Spleen (tissue), 11 donors: ENCODE results near the gene CUL3. TPM values are rescaled to one million over a fixed set of nuclear protein-coding genes. Genes with fewer than 3 reads are reported as not detected.

Source experiments
- DNase-seq: peaks from one replicate; pipeline ENCODE4 v3.0.0-alpha.2; 2020
- H3K27ac ChIP-seq, 8 donors: fragments of 200-600 bp; sonication (generic) in 7 of 8; 1 replicate in 4 of 8; 2 replicates in 4 of 8; pipeline versions ENCODE4 v1.5.0 to v1.8.0; 2016 to 2021; ENCODE audit warnings: inconsistent platforms in 4 of 8, mild to moderate bottlenecking in 4 of 8, moderate library complexity in 1 of 8
- H3K27me3 ChIP-seq, 7 donors: fragments of 200-600 bp; sonication (generic) in 6 of 7; replicated peaks in 1 of 7; 1 replicate in 4 of 7; 2 replicates in 3 of 7; pipeline versions ENCODE4 v1.5.0 to v1.8.0; 2016 to 2021; ENCODE audit warnings: inconsistent platforms in 3 of 7, mild to moderate bottlenecking in 1 of 7
- H3K36me3 ChIP-seq, 6 donors: fragments of 200-600 bp; sonication (generic) in 5 of 6; 1 replicate in 4 of 6; 2 replicates in 2 of 6; pipeline versions ENCODE4 v1.5.0 to v1.8.0; 2016 to 2021; ENCODE audit warnings: inconsistent platforms in 2 of 6
- H3K4me1 ChIP-seq, 6 donors: fragments of 200-600 bp; sonication (generic) in 5 of 6; 1 replicate in 3 of 6; 2 replicates in 3 of 6; pipeline versions ENCODE4 v1.5.0 to v1.8.0; 2016 to 2021; ENCODE audit warnings: inconsistent platforms in 3 of 6
- H3K4me3 ChIP-seq, 8 donors: fragments of 200-600 bp; sonication (generic) in 7 of 8; 1 replicate in 4 of 8; 2 replicates in 4 of 8; pipeline versions ENCODE4 v1.5.0 to v1.8.0; 2016 to 2021; ENCODE audit warnings: inconsistent platforms in 4 of 8, mild to moderate bottlenecking in 4 of 8, moderate library complexity in 2 of 8
- H3K9me3 ChIP-seq, 8 donors: fragments of 200-600 bp; sonication (generic) in 7 of 8; 1 replicate in 4 of 8; 2 replicates in 4 of 8; pipeline versions ENCODE4 v1.5.0 to v1.8.0; 2016 to 2021; ENCODE audit warnings: inconsistent platforms in 4 of 8
- POLR2A ChIP-seq, 3 donors: fragments of 450-650 bp; IDR thresholded peaks; one replicate each; pipeline ENCODE4 v1.5.1; 2017; ENCODE audit warnings: antibody characterized with exemption in 3 of 3, mild to moderate bottlenecking in 1 of 3
- POLR2AphosphoS5 ChIP-seq, 3 donors: sonication (generic); formaldehyde crosslinking; IDR thresholded peaks; one replicate each; pipeline ENCODE4 v1.5.1; 2017; ENCODE audit warnings: antibody characterized with exemption in 3 of 3
- WGBS, 5 donors: extraction: QIAGEN DNeasy Blood & Tissue Kit in 3 of 5; methylation state at CpG; one replicate each; pipeline versions ENCODE4 v1.1.5 to v1.1.7; 2013 to 2018; 5-methylcytosine and 5-hydroxymethylcytosine counted together
- intact Hi-C: fragments of 100-400 bp; cut with DNase I; formaldehyde crosslinking; loops from one replicate; pipeline ENCODE4 v1.15.0; 2023; ENCODE audit warnings: low total_unique reads
- polyA plus RNA-seq, 3 donors: library from polyadenylated mRNA; stranded (reverse); fragments of 200-250 nt; gene quantifications; one replicate each; pipeline ENCODE4 v1.2.1, GENCODE V29; 2013
- total RNA-seq, 7 donors: library from RNA; depleted of rRNA in 3 of 7; stranded (reverse); fragments of >200 nt in 3 of 7; fragmentation: NEBNext Ultra II Directional in 4 of 7; extraction: Animal tissue kit (Norgen Biotek cat#: 25700) in 4 of 7; gene quantifications; one replicate each; pipeline versions ENCODE4 v1.1.0 to v1.2.1, GENCODE V29; 2016 to 2021
- TF ChIP-seq, protein P1 (sequence below), 11 experiments: fragments of 200-600 bp in 7 of 11; fragments of 450-650 bp in 4 of 11; sonication (generic) in 4 of 11; IDR thresholded peaks in 8 of 11; conservative IDR thresholded peaks in 3 of 11; 1 replicate in 7 of 11; 2 replicates in 4 of 11; pipeline versions ENCODE4 v1.4.0 to v1.8.0; 2016 to 2021; ENCODE audit warnings: antibody characterized with exemption in 11 of 11, inconsistent platforms in 4 of 11, mild to moderate bottlenecking in 1 of 11
- donor health status: healthy with polysubstance abuse.
- donor health status: DM: no; HTN: no; CAD: no; lungs with moderate emphysema.
- donor health status: DM: no; HTN: no; CAD: no.
- donor health status: Bipolar disorder and iron deficiency.
- donor health status: healthy.
- donor health status: DM: no; HTN: no; CAD: no.
- donor health status: DM: yes; HTN: yes; CAD: no.

CUL3 gene
- total and polyA plus RNA-seq, 10 donors: 66.0 to 99.7 (median 83.6) TPM

DNA sequence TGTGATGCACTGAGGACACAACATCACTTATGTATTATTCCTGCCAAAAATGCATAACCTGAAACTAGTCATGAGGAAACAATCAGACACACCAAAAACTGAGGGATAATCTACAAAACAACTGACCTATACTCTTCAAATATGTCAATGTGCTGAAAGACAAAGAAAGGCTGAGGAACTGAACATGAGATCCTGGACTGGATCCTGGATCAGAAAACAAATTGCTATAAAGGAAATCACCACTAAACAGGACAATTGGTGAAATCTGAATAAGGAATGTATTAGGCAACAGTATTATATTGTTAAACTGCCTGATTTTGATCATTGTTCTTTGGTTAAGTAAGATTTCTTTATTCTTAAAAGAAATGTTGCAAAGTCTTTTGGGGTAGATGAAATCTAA lies 28.8 kb downstream of the CUL3 start:
- H3K27me3 ChIP-seq: no peaks in the 10 kb centered on the region
- peaks cover 0 to 28% (median 1%) of the 10 kb centered on the region in 6 donors for H3K36me3 ChIP-seq
- no peaks in the 10 kb centered on the region for H3K9me3 ChIP-seq
- H3K4me3 ChIP-seq: no peak overlapping the region
- DNase-seq: no peak
- H3K27ac ChIP-seq: no peak overlapping the region
- peaks cover 4 to 80% (median 23%) of the 10 kb centered on the region in 6 donors for H3K4me1 ChIP-seq
- intact Hi-C loops: no loop called here
- TF ChIP-seq POLR2A (IDR thresholded peaks at IDR 0.05): no peak
- TF ChIP-seq, protein P1, sequence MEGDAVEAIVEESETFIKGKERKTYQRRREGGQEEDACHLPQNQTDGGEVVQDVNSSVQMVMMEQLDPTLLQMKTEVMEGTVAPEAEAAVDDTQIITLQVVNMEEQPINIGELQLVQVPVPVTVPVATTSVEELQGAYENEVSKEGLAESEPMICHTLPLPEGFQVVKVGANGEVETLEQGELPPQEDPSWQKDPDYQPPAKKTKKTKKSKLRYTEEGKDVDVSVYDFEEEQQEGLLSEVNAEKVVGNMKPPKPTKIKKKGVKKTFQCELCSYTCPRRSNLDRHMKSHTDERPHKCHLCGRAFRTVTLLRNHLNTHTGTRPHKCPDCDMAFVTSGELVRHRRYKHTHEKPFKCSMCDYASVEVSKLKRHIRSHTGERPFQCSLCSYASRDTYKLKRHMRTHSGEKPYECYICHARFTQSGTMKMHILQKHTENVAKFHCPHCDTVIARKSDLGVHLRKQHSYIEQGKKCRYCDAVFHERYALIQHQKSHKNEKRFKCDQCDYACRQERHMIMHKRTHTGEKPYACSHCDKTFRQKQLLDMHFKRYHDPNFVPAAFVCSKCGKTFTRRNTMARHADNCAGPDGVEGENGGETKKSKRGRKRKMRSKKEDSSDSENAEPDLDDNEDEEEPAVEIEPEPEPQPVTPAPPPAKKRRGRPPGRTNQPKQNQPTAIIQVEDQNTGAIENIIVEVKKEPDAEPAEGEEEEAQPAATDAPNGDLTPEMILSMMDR (IDR thresholded peaks at IDR 0.05 in 8 of 11, conservative IDR thresholded peaks at IDR 0.05 in 3 of 11): no peak
- no peak for TF ChIP-seq POLR2AphosphoS5 (IDR thresholded peaks at IDR 0.05)

DNA sequence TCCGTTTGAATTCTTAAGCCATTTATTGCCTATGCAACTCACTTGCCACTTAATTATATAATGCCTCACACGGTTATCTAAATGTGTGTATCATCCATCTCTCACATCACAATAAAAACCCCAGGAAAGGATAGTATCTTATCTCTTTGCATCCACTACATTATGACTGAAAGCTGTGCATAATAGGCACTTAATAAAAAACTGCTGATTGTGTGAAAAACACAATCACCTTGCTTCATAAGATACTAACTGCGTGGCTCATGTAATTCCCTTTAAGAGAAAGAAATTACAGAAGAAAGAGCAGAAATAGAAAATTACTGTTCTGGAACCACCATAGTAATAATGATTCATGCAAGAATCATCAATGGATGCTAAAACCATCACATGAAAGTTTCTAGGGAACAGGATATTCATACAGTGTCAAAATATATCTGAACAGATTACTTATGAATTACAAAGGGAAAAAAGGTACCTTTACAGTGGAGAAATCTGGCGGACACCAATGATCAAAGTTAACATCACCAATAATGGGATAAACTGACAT lies 29.3 kb downstream of the CUL3 start:
- WGBS, 5 donors: 87 to 97% (median 95%) methylated on average over 4 of the region's 4 CpGs

DNA sequence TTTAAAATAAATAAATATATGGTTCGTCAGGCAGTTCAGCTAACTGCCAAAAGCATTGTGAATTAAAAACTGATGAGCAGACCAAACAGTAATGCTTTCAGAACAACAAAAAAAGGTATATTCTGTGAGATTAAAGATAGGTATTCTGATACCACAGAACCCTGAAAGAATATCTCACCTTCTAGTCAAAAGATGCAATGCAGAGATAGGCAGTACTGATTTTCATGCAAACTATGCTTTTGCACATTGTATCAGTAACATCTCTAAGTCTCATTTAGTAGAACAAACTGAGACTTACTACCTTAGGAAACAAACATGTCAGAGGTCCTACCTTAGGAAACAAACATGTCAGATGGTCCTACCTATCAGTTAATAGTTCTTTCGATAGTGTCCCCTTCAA lies 32.4 kb downstream of the CUL3 start:
- no peaks in the 10 kb centered on the region for H3K9me3 ChIP-seq
- H3K36me3 ChIP-seq: peaks cover 0 to 28% (median 1%) of the 10 kb centered on the region in 6 donors
- intact Hi-C loops: no loop called here
- peaks cover 0 to 58% (median 7%) of the 10 kb centered on the region in 6 donors for H3K4me1 ChIP-seq
- DNase-seq: no peak
- no peaks in the 10 kb centered on the region for H3K27me3 ChIP-seq
- no peak for TF ChIP-seq POLR2A (IDR thresholded peaks at IDR 0.05)
- no peak for TF ChIP-seq POLR2AphosphoS5 (IDR thresholded peaks at IDR 0.05)
- TF ChIP-seq, protein P1 (IDR thresholded peaks at IDR 0.05 in 8 of 11, conservative IDR thresholded peaks at IDR 0.05 in 3 of 11): no peak
- WGBS, 5 donors: 95 to 98% (median 97%) methylated on average over 2 of the region's 2 CpGs
- H3K4me3 ChIP-seq: no peak overlapping the region
- H3K27ac ChIP-seq: no peak overlapping the region

More for the DNA sequence above, 29.3 kb downstream of the CUL3 start:
- no peak for DNase-seq
- H3K9me3 ChIP-seq: no peaks in the 10 kb centered on the region
- peaks cover 0 to 75% (median 18%) of the 10 kb centered on the region in 6 donors for H3K4me1 ChIP-seq
- no peak for TF ChIP-seq POLR2A (IDR thresholded peaks at IDR 0.05)
- no peak for TF ChIP-seq POLR2AphosphoS5 (IDR thresholded peaks at IDR 0.05)
- TF ChIP-seq, protein P1 (IDR thresholded peaks at IDR 0.05 in 8 of 11, conservative IDR thresholded peaks at IDR 0.05 in 3 of 11): no peak
- intact Hi-C loops: no loop called here
- H3K27ac ChIP-seq: no peak overlapping the region
- H3K27me3 ChIP-seq: no peaks in the 10 kb centered on the region
- no peak overlapping the region for H3K4me3 ChIP-seq
- peaks cover 0 to 28% (median 1%) of the 10 kb centered on the region in 6 donors for H3K36me3 ChIP-seq

DNA sequence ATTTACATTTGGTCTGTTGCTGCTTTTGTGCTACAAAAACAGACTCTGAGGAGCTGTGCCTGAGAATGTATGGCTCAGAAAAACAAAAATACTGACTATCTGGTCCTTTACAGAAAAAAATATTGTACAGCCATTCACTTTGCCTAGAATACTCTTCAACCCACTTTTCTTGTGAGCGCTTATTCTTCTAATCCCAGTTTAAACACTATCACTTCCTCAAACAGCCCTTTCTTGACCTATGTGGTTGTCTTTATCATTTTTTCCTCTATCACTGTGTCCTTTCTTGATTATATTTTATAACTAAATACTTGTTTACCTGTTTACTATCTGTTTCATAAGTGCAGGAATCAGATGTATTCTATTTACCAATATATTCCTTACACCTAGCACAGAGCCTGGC lies 33.5 kb downstream of the CUL3 start:
- intact Hi-C loops: no loop called here
- 89 to 95% (median 95%) methylated on average over 1 of the region's 1 CpG for WGBS, 5 donors
- TF ChIP-seq, protein P1 (IDR thresholded peaks at IDR 0.05 in 8 of 11, conservative IDR thresholded peaks at IDR 0.05 in 3 of 11): no peak
- TF ChIP-seq POLR2AphosphoS5 (IDR thresholded peaks at IDR 0.05) (no peak), POLR2A (IDR thresholded peaks at IDR 0.05) (no peak)
- DNase-seq: no peak
- Histone ChIP-seq H3K9me3 (no peaks in the 10 kb centered on the region), H3K4me3 (no peak overlapping the region), H3K36me3 (peaks cover 0 to 18% (median 0%) of the 10 kb centered on the region in 6 donors), H3K4me1 (peaks cover 0 to 65% (median 13%) of the 10 kb centered on the region in 6 donors), H3K27ac (no peak overlapping the region), H3K27me3 (no peaks in the 10 kb centered on the region)
